Immature natural killer cell (primary cell): ENCODE data around the gene POFUT1. TPM values are rescaled to one million over a fixed set of nuclear protein-coding genes. Genes with fewer than 3 reads are reported as not detected.
"Not testable (repeated sequence)": the region's sequence is repeated elsewhere in the genome, so short reads cannot be mapped to it uniquely, and the experiment has no call there.

ENCODE experiments used
- DNase-seq, 3 donors: peaks; one replicate each; pipeline ENCODE4 v3.0.0; 2022; ENCODE audit warnings: mixed read lengths in 1 of 3
- H3K27ac Mint-ChIP-seq, 6 donors: one replicate each; pipeline ENCODE4 v1.8.0; 2020; ENCODE audit warnings: mixed read lengths in 6 of 6, mild to moderate bottlenecking in 5 of 6, inconsistent platforms in 4 of 6, moderate library complexity in 3 of 6
- H3K27me3 Mint-ChIP-seq, 3 donors: one replicate each; pipeline ENCODE4 v1.8.0; 2020 to 2021; ENCODE audit warnings: low read depth in 3 of 3, mild to moderate bottlenecking in 3 of 3, mixed read lengths in 3 of 3, moderate library complexity in 3 of 3, inconsistent platforms in 1 of 3
- H3K36me3 Mint-ChIP-seq, 3 donors: one replicate each; pipeline ENCODE4 v1.8.0; 2020; ENCODE audit warnings: mixed read lengths in 3 of 3, inconsistent platforms in 2 of 3, mild to moderate bottlenecking in 2 of 3
- H3K4me1 Mint-ChIP-seq, 2 donors: one replicate each; pipeline ENCODE4 v1.8.0; 2020; ENCODE audit warnings: inconsistent platforms in 2 of 2, mild to moderate bottlenecking in 2 of 2, mixed read lengths in 2 of 2, moderate library complexity in 1 of 2
- H3K4me3 Mint-ChIP-seq, 5 donors: one replicate each; pipeline ENCODE4 v1.8.0; 2020; ENCODE audit warnings: mild to moderate bottlenecking in 5 of 5, mixed read lengths in 5 of 5, inconsistent platforms in 3 of 5, moderate library complexity in 3 of 5
- H3K9me3 Mint-ChIP-seq, 6 donors: one replicate each; pipeline ENCODE4 v1.8.0; 2020; ENCODE audit warnings: mild to moderate bottlenecking in 6 of 6, mixed read lengths in 6 of 6, inconsistent platforms in 4 of 6, moderate library complexity in 3 of 6
- polyA plus RNA-seq, 3 donors: library from polyadenylated mRNA; unstranded; fragments of 300-500 nt; fragmentation: Illumina TruSeq; gene quantifications; one replicate each; pipeline ENCODE4 v1.2.3, GENCODE V29; 2021

Gene POFUT1
- polyA plus RNA-seq, 3 donors from 2014 or later: 7.5 to 15.4 (median 10.6) TPM

DNA sequence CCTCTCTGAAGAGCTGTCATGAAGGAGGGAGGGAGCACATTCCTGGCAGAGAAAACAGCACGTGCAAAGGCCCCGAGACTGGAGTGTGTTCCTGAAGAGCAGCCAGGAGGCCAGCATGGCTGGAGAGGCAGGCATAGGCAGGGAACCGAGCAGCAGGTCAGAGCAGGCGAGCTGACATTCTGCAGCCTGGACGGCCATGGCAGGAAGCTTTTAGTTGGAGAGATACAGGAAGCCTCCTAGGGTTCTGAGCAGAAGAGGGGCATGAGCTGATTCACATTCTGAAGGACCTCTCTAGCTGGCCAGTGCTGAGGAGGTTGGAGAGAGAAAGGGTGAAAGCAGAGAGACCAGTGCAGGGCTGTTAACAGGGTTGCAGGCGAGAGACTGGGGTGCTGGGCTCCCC, 29.7 kb downstream of the POFUT1 start:
- H3K9me3 Mint-ChIP-seq: no peaks in the 10 kb centered on the region
- H3K4me1 Mint-ChIP-seq: peaks cover 7 to 9% of the 10 kb centered on the region in 2 donors
- H3K27ac Mint-ChIP-seq: no peak overlapping the region
- H3K4me3 Mint-ChIP-seq: no peak overlapping the region
- peaks cover 18 to 23% (median 19%) of the 10 kb centered on the region in 3 donors for H3K36me3 Mint-ChIP-seq
- H3K27me3 Mint-ChIP-seq: peaks cover 0 to 4% (median 0%) of the 10 kb centered on the region in 3 donors
- no peak for DNase-seq

DNA sequence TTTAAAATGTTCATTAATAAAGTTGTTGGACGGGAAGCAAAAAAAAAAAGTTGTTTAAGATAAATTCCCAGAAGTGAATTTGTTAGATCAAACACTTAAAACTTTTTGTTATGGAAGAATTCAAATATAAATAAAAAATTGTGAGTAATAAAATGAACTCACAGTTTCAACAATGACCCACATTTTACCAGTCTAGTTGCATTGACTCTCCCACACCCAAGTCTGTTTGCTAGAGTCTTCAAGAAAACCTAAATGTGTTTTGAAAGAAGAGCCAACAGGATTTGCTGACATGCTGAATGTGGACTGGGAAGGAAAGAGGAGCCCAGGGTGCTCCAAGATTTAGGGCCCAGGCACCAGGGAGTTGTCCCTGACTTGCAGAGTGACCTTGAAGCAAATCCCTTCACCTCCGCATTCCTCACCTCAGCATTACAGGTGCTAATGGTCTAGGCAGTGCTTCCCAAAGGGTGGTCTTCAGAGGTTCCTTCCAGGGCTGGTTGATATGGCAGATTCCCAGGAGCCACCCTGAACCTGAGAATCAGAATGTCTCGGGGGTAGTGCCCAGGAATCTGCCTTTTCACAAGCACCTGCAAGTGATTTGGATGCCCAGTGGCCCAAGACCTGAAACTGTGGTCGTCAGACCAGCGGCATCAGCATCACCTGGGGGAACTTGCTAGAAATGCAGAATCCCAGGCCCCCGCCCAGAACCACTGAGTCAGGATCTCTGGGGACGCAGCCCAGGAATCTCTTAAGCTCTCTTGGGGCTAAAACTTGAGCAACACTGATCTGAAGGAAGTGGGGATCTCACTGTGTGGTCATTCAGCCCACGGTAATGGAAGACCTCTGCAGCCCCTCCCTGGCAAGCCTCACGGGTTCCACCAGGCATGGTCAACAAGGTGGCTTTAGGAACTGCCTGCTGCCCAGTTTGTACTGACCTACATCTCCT, 31.1 kb downstream of the POFUT1 start:
- H3K27ac Mint-ChIP-seq: no peak overlapping the region
- peaks cover 0 to 4% (median 0%) of the 10 kb centered on the region in 3 donors for H3K27me3 Mint-ChIP-seq
- no peaks in the 10 kb centered on the region for H3K9me3 Mint-ChIP-seq
- H3K36me3 Mint-ChIP-seq: peaks cover 10 to 14% (median 11%) of the 10 kb centered on the region in 3 donors
- H3K4me1 Mint-ChIP-seq: peaks cover 0 to 1% of the 10 kb centered on the region in 2 donors
- no peak for DNase-seq
- no peak overlapping the region for H3K4me3 Mint-ChIP-seq

DNA sequence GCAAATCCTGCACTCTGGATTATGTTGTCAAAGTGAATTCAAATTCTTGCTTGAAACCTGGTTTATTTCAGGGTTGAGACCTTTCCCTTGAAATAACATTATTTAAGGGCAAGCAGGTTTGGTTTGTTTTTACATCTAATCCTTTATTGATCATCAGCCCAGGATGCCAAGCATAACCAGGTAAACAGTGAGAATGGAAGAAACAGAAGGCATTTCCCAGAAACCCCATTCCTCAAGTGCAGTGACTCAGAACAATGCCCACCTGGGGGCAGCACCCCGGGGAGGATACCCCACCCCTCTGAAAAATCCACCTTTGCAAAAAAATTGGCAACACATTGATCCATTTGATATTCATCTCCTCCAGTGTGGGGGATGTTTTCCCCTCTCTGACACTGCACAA, 32.5 kb downstream of the POFUT1 start:
- peaks cover 6% of the 10 kb centered on the region in 3 donors for H3K36me3 Mint-ChIP-seq
- H3K27ac Mint-ChIP-seq: no peak overlapping the region
- H3K4me1 Mint-ChIP-seq: peaks cover 0 to 1% of the 10 kb centered on the region in 2 donors
- no peak overlapping the region for H3K4me3 Mint-ChIP-seq
- H3K9me3 Mint-ChIP-seq: no peaks in the 10 kb centered on the region
- DNase-seq: no peak
- H3K27me3 Mint-ChIP-seq: peaks cover 0 to under 1% (median 0%) of the 10 kb centered on the region in 3 donors

DNA sequence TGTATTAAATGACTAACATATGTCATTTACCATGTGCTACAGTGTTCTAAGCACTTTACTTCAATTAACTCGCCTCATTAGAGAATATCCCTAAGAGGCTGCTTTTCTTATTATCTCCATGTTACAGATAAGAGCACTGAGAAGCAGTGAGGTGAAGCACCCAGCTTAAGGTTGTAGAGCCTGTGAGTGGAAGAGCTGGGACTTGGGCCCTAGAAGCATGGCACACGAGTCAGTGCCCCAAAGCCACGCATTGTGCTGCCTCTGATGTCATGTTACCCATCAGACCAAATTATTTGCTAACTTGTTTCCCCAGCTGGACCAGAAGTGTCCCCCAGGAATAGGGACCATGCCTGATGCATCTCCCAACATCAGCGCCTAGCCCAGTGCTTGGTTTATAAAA, 34.1 kb downstream of the POFUT1 start:
- H3K27me3 Mint-ChIP-seq: peaks cover 0 to 2% (median 0%) of the 10 kb centered on the region in 3 donors
- H3K27ac Mint-ChIP-seq: no peak overlapping the region
- H3K4me1 Mint-ChIP-seq: peaks cover 0 to 1% of the 10 kb centered on the region in 2 donors
- DNase-seq: no peak
- H3K36me3 Mint-ChIP-seq: no peaks in the 10 kb centered on the region
- no peak overlapping the region for H3K4me3 Mint-ChIP-seq
- no peaks in the 10 kb centered on the region for H3K9me3 Mint-ChIP-seq

DNA sequence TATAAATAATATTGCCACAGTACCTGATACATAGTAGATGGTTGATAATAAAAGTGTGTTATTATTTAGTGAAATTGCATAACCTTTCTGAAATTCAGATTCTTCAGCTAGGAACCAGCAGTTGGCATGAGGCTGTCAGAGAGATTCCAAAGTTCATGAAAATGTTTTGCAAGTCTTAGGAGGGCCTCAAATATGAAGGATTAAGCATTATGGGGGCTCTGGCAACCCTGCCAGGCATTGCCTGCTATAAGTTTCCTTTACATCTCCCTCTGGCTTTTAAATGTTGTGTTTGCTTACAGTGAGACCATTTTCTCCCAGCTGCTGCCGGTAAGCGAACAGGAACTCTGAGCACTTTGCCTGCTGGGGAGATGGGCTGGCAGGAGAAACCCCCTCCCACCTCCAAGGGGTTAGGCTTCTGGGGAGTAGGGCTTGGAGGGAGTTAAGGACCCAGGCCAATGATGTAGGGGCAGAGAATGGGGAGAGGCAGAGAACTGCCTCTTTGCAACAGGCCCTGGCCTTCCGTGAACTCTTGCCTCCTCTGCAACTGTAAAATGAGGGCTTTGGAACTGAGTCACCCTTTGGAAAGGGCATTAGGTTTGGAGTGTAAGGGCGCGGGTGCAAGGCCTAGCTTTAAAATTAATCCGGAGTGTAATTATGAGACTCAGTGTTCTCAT, 36.6 kb downstream of the POFUT1 start:
- H3K4me1 Mint-ChIP-seq: peaks cover 3 to 4% of the 10 kb centered on the region in 2 donors
- H3K36me3 Mint-ChIP-seq: no peaks in the 10 kb centered on the region
- no peak overlapping the region for H3K4me3 Mint-ChIP-seq
- H3K27me3 Mint-ChIP-seq: peaks cover 0 to 2% (median 2%) of the 10 kb centered on the region in 3 donors
- no peaks in the 10 kb centered on the region for H3K9me3 Mint-ChIP-seq
- no peak for DNase-seq
- no peak overlapping the region for H3K27ac Mint-ChIP-seq

DNA sequence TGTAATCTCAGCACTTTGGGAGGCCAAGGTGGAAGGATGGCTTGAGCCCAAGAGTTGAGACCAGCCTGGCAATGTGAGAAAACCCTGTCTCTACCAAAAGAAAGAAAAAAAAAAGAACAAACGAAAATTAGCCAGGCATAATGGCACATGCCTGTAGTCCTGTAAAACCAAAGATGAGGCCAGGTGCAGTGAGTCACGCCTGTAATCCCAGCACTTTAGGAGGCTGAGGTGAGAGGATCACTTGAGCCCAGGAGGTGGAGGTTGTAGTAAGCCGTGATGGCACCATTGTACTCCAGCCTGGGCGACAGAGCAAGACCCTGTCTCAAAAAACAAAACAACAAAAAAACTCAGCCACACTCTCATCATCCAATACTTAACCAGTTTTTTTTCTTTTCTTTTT, 37.3 kb downstream of the POFUT1 start:
- DNase-seq: no peak
- Mint-ChIP-seq H3K4me3 (no peak overlapping the region), H3K36me3 (no peaks in the 10 kb centered on the region), H3K27ac (no peak overlapping the region), H3K27me3 (peaks cover 0 to 2% (median 2%) of the 10 kb centered on the region in 3 donors), H3K9me3 (no peaks in the 10 kb centered on the region), H3K4me1 (peaks cover 3 to 7% of the 10 kb centered on the region in 2 donors)

DNA sequence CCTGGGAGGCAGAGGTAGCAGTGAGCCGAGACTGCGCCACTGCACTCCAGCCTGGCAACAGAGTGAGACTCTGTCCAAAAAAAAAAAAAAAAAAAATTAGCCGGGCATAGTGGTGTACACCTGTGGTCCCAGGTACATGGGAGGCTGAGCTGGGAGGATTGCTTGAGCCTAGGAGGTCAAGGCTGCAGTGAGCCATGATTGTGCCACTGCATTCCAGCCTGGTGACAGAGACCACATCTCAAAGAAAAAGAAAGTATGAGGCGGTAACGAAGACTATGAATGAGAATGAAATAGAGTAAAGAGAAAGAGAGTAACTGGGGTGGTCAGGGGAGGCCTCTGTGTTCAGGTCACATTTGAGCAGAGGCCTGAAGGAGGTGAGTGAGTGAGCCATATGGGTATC, 38.5 kb downstream of the POFUT1 start:
- H3K4me3 Mint-ChIP-seq, H3K27ac Mint-ChIP-seq, H3K9me3 Mint-ChIP-seq: not testable (repeated sequence)

DNA sequence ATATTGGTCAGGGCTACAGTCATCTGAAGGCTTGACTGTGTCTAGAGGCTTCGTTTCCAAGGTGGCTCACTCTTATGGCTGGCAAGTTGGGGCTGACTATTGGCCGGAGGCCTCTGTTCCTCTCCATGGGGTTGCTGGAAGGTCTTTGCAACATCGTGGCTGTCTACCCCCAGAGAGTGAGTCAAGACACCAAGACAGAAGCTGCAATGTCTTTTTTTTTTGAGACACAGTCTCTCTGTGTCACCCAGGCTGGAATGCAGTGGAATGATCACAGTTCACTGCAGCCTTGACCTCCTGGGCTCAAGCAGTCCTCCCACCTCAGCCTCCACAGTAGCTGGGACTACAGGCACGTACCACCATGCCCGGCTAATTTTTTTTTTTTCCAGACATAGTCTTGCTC, 40.4 kb downstream of the POFUT1 start:
- no peaks in the 10 kb centered on the region for H3K36me3 Mint-ChIP-seq
- DNase-seq: no peak
- no peak overlapping the region for H3K27ac Mint-ChIP-seq
- H3K4me3 Mint-ChIP-seq: no peak overlapping the region
- H3K27me3 Mint-ChIP-seq: peaks cover 2 to 3% (median 2%) of the 10 kb centered on the region in 3 donors
- H3K9me3 Mint-ChIP-seq: no peaks in the 10 kb centered on the region
- H3K4me1 Mint-ChIP-seq: peaks cover 3 to 7% of the 10 kb centered on the region in 2 donors

More for the DNA sequence above, 38.5 kb downstream of the POFUT1 start:
- not testable (repeated sequence) for H3K27me3 Mint-ChIP-seq, H3K36me3 Mint-ChIP-seq, H3K4me1 Mint-ChIP-seq, DNase-seq

DNA sequence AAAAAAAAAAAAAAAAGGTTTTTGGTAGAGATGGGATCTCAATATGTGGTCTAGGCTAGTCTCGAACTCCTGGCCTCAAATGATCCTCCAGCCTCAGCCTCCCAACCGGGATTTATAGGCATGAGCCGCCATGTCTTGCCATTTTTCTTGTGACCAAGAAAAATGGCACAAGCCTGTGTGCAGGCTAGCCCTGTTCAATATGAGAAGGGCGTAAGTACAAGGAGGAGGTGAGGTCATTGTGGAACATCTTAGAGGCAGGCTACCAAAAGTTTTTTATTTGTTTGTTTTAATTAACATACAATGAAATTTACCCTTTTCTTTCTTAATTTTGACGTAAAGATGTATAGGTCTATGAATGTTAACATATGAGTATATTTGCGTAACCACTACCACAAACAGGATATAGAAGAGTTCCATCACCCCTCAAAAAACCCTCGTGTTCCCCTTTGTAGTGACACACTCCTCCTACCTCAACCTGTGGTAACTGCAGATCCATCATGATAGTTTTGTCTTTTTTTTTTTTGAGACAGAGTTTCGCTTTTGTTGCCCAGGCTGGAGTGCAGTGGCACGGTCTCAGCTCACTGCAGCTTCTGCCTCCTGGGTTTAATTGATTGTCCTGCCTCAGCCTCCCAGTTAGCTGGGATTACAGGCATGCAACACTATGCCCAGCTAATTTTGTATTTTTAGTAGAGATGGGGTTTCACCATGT, 41.5 kb downstream of the POFUT1 start:
- Mint-ChIP-seq H3K4me1 (peaks cover 5 to 7% of the 10 kb centered on the region in 2 donors), H3K9me3 (no peaks in the 10 kb centered on the region), H3K27me3 (peaks cover 2 to 3% (median 2%) of the 10 kb centered on the region in 3 donors), H3K4me3 (peak overlapping the region in 2 of 5 donors; percentile 8 to 31), H3K36me3 (no peaks in the 10 kb centered on the region), H3K27ac (peak overlapping the region in 5 of 6 donors; percentile 5 to 67 (median 22))
- peak; percentile 43 to 61 (median 54) for DNase-seq

DNA sequence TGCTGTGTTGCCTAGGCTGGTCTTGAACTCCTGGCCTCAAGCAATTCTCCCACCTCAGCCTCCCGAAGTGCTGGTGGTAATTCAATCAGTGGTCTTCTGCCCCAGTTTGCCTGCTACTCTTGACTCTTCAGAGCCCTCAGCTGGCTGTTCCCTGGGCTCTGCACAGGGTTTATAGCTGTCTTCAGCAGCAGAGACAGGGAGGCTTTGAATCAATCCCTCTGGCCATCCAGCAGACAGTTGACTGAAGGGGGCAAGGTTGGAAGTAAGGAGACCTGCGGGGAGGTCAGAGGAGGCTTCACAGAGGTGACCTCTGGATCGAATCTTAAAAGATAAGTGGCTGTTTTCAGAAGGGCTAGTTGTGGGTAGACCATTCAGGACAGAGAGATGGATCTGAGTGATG, 43.8 kb downstream of the POFUT1 start:
- no peak overlapping the region for H3K4me3 Mint-ChIP-seq
- no peaks in the 10 kb centered on the region for H3K9me3 Mint-ChIP-seq
- no peak for DNase-seq
- no peak overlapping the region for H3K27ac Mint-ChIP-seq
- peaks cover 5 to 7% of the 10 kb centered on the region in 2 donors for H3K4me1 Mint-ChIP-seq
- no peaks in the 10 kb centered on the region for H3K36me3 Mint-ChIP-seq
- peaks cover under 1 to 3% (median 2%) of the 10 kb centered on the region in 3 donors for H3K27me3 Mint-ChIP-seq

DNA sequence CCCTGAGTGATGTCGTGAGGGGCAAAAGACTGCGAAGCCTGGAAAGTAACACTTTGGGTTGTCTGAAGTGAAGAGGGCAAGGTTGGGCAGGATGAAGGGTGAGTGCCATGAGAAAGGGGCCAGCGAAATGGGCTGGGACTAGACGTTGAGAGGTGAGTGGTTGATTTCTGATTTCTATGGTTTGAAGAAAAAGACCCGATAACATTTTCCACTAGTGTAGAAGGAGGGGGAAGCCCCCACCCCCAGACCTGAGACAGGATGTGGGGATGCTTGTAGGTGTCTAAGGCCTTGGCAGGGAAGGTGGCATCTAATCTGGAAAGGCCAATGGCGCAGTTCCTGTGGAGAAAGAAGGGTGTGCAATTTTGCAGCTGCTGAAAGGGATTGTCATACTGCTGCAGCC, 44.5 kb downstream of the POFUT1 start:
- Mint-ChIP-seq H3K9me3 (no peaks in the 10 kb centered on the region), H3K27ac (no peak overlapping the region), H3K4me1 (peaks cover 5 to 7% of the 10 kb centered on the region in 2 donors), H3K4me3 (no peak overlapping the region), H3K27me3 (peaks cover 0 to 3% (median 2%) of the 10 kb centered on the region in 3 donors), H3K36me3 (no peaks in the 10 kb centered on the region)
- DNase-seq: no peak

DNA sequence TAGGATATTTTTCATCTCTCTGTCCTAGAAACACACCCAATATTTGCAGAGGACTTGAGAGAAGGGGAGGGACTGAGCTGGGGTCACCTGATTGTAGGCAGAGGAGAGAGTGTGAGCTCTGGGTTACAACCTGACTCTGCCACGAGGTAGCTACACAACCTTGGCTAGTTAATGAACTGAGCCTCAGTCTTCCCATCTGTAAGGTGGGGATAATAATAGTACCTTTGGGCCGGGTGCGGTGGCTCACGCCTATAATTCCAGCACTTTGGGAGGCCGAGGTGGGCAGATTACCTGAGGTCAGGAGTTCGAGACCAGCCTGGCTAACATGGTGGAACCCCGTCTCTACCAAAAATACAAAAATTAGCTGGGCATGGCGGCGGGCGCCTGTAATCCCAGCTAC, 53.3 kb downstream of the POFUT1 start:
- not testable (repeated sequence) for H3K36me3 Mint-ChIP-seq, H3K27ac Mint-ChIP-seq, H3K9me3 Mint-ChIP-seq, H3K27me3 Mint-ChIP-seq, H3K4me3 Mint-ChIP-seq, H3K4me1 Mint-ChIP-seq, DNase-seq

DNA sequence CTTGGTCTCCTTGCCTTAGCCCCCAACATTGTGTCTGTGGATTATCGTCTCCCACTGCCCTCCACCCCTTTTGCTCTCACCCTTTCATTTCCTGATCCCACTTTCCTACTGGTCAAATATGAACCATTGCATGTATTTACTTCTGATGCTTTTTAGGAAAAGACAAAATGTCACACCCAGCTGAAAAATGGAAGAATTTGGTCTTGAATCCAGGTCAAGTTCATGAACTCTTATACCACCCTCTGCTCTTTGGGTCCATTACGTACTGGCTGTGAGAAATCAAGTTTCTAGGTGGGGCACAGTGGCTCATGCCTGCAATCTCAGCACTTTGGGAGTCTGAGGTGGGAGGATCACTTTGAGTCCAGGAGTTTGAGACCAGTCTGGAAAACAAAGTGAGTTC, 54.0 kb downstream of the POFUT1 start:
- no peaks in the 10 kb centered on the region for H3K4me1 Mint-ChIP-seq
- H3K9me3 Mint-ChIP-seq: no peaks in the 10 kb centered on the region
- no peak overlapping the region for H3K27ac Mint-ChIP-seq
- H3K36me3 Mint-ChIP-seq: no peaks in the 10 kb centered on the region
- no peak overlapping the region for H3K4me3 Mint-ChIP-seq
- DNase-seq: no peak
- H3K27me3 Mint-ChIP-seq: peaks cover 0 to 3% (median 2%) of the 10 kb centered on the region in 3 donors
